ENCODE data around the gene OARD1.

Gene OARD1

GRCh38 chr6:41058783-41059181 is 13.4 kb downstream of the OARD1 start:
- Histone ChIP-seq H3K4me3 (no peak overlapping the region), H3K27ac (no peak overlapping the region)
- no peak for TF ChIP-seq CTCF (IDR thresholded peaks at IDR 0.05)
- no peak for DNase-seq (ENCODE audit: low spot score)

GRCh38 chr6:41056768-41057490 is 15.2 kb downstream of the OARD1 start:
- no peak for TF ChIP-seq CTCF (IDR thresholded peaks at IDR 0.05)
- DNase-seq (ENCODE audit: low spot score) = no peak
- Histone ChIP-seq H3K4me3 (no peak overlapping the region), H3K27ac (no peak overlapping the region)

- TF ChIP-seq CTCF (IDR thresholded peaks at IDR 0.05) = no peak
- no peak overlapping the region for H3K27ac ChIP-seq
- no peak for DNase-seq (ENCODE audit: low spot score)
- no peak overlapping the region for H3K4me3 ChIP-seq
Measured at GRCh38 chr6:41055149-41055548, 17.0 kb downstream of the OARD1 start.

- Histone ChIP-seq H3K4me3 (no peak overlapping the region), H3K27ac (no peak overlapping the region)
- DNase-seq (ENCODE audit: low spot score) = no peak
- no peak for TF ChIP-seq CTCF (IDR thresholded peaks at IDR 0.05)
Measured at GRCh38 chr6:41054511-41054910, 17.6 kb downstream of the OARD1 start.

GRCh38 chr6:41053041-41053440 is 19.1 kb downstream of the OARD1 start, which contains the start of gene APOBEC2:
Gene APOBEC2, plus strand, starts transcription at chr6:41053202. Its CDS starts 146 bp downstream, at chr6:41053348.
- no peak within 1 kb of the TSS for H3K4me3 ChIP-seq
- peak within 1 kb of the TSS in 1 of 2 donors; percentile 13 for H3K27ac ChIP-seq
- TF ChIP-seq CTCF (IDR thresholded peaks at IDR 0.05) = no peak
- no peak for DNase-seq (ENCODE audit: low spot score)

GRCh38 chr6:41051873-41052272 is 20.3 kb downstream of the OARD1 start:
- TF ChIP-seq CTCF (IDR thresholded peaks at IDR 0.05) = no peak
- no peak for DNase-seq (ENCODE audit: low spot score)
- no peak overlapping the region for H3K27ac ChIP-seq
- no peak overlapping the region for H3K4me3 ChIP-seq

- DNase-seq (ENCODE audit: low spot score) = no peak
- Histone ChIP-seq H3K4me3 (no peak overlapping the region), H3K27ac (no peak overlapping the region)
- no peak for TF ChIP-seq CTCF (IDR thresholded peaks at IDR 0.05)
Measured at GRCh38 chr6:41050536-41050935, 21.6 kb downstream of the OARD1 start.
